CD4-positive, alpha-beta T cell treated with Interleukin-21 for 1 hour (primary cell): ENCODE results near the gene ITGA8.
"Not testable (repeated sequence)": the region's sequence is repeated elsewhere in the genome, so short reads cannot be mapped to it uniquely, and the experiment has no call there.

Experiments
- DNase-seq: peaks from one replicate; pipeline ENCODE4 v3.0.0-alpha.2; 2020

ITGA8 gene

DNA sequence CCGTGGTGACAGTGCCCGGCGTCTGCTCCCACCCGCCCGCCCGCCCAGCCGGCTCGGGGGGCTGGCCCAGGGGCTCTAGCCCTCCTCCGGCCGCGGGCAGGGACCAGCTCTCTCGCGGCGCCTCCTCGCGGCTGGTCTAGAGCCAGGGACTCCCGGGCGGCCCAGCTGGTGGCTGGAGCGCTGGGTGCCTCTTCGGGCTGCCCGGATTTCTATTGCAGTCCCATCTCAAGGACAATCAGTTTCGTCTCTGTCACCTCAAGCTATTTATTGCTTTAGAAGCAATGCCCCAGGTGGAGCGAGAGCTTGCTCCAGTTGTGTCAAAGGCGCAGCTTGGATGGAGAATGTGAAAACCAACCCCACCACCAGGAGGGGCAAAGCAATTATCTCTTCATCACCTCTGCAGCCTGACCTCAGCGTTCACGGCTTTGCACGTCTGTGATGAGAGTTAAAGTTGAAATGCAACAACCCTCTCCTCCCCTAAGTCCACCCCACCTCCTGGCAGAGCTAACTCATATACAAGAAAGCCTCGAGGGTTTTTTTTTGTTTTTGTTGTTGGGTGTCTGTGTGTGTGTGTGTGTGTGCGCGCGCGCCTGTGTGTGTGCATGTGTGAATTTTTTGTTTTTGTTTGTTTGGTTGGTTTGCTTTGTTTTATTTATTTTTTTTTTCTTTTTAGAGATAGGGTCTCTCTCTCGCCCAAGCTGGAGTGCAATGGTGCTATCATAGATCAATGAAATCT is at the start of gene ITGA8:
TSS of gene ITGA8 (minus strand) at position 24 of the 736 bp plus-strand sequence. CDS start 151 bp downstream, outside the sequence.
- DNase-seq = no peak

DNA sequence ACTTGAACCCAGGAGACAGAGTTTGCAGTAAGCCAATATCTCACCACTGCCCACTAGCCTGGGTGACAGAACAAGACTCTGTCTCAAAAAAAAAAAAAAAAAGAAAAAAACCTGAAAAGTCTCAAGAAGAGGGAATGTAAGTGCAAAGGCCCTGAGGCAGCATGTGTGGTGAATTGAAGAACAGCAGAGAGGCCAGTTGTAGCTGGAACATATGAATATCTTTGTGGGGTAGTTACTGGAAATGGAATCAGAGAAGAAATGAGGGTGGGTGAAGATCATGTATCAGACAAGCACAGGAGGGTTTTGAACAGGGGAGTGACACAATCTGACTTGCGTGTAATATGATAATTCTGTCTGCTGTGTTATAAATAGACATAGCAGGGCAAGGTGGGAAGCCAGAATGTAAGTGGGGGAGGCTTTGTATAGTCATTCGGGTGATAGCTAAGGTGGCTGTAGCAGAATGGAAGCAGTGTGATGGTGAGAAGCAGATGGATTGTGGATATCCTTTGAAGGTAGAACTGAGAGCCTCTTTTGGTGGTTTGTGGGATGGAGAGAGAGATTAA is 45.3 kb upstream of the ITGA8 start:
- no peak for DNase-seq

DNA sequence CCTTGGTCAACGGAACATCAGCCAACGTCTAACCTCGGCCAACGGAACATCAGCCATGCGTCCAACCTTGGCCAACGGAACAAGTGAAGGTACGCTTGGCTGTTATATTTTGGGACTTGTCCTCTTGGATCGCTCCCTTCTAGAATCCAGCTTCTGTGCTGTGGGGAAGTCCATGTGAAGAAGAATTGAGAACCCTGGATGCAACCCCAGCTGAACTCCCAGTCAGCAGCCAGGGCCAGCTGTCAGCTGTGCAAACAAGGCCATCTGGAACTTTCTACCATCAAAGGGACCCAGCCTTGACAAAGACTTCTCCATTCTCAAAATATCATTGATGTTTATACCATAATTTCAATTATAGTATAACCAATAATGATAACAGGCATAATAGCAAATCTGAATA is 43.3 kb upstream of the ITGA8 start:
- no peak for DNase-seq

DNA sequence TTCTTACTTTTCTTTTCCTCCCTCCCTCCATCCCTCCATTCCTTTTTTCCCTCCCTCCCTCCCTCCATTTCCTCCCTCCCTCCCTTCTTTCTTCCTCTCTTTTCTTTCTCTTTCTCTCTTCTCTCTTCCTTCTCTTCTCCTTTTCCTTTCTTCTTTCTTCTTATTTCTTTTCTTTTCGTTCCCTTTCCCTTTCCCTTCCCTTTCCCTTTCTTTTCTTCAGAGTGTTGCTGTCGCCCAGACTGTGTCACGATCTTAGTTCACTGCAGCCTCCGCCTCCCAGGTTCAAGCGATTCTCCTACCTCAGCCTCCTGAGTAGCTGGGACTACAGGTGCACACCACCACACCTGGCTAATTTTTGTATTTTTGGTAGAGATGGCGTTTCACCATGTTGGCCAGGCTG is 42.5 kb upstream of the ITGA8 start:
- DNase-seq = not testable (repeated sequence)

DNA sequence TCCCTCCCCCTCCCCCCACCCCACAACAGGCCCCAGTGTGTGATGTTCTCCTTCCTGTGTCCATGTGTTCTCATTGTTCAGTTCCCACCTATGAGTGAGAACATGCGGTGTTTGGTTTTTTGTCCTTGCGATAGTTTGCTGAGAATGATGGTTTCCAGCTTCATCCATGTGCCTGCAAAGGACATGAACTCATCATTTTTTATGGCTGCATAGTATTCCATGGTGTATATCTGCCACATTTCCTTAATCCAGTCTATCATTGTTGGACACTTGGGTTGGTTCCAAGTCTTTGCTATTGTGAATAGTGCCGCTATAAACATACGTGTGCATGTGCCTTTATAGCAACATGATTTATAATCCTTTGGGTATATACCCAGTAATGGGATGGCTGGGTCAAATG is 41.5 kb upstream of the ITGA8 start:
- DNase-seq = not testable (repeated sequence)

DNA sequence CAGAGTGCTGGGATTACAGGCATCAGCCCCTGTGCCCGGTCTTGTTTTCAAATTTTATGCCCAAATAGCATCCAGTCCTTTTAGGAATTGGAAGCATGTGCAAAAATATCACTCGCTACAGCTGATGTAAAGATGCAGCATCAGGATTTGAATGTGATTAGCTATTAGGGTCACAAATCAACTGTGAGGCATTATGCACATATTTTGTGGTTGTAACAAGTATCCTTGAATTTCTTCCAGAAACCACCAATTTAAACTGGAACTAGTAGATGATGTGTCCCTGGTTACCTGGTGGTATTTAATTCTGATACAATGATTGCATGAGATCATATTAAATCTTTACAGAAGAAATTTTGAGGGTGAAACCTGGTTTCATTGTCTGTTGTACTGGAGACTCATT is 41.0 kb upstream of the ITGA8 start:
- DNase-seq = no peak

DNA sequence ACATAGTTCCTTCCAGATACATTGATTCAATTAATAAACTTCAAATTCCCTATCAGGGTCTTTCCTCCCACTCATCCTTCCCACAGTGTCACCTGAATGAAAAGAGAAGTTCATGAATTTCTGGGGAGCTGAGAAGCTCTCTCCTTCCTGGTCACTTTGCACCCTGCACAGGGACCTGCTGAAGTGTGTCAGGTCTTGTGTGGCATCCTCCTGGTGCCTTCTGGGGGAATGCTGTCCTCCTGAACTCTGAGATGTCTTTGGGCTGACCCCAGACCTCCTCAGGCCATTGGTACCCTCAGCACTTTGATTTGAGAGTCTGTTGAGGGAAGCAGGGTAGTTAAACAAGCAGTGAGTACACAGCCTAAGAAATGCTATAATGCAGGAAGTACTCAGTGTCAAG is 39.5 kb upstream of the ITGA8 start:
- DNase-seq = no peak

DNA sequence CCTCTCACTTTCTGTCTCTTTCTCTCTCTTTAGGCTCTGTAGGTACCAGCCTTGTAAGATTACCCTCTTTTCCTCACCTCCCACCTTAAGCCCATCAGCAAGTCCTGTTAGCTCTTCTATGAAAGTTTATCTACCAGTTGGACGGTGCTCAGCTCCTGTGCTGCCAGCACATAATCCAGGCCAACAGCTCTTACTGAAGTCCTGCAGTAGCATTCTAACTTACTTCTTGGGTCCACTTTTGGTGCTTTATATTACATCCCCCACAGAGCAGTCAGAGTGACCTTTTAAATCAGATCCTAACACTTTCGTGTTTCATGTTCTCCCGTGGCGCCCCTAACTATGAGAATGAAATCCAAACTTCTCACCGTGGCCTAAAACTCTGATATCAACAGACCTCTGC is 38.9 kb upstream of the ITGA8 start:
- DNase-seq = no peak

DNA sequence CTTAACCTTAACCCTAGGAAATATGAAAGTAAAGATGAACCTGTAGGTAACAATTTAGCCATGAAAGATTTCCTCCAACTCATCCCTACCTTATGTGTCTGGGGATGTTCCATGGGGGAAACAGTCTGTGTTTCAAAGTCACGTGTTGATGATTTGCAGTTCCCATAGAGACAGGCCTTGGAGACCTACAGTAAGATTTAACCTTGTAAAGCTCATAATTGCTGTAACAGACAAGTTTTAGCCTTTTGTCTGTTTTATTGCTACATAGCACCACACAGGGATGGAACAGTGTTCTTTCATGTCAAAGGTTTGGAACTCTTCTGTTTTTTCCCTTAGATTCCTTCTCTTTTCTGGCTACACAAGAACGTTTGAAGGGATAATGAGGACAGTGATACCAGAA is 35.2 kb upstream of the ITGA8 start:
- DNase-seq = no peak

DNA sequence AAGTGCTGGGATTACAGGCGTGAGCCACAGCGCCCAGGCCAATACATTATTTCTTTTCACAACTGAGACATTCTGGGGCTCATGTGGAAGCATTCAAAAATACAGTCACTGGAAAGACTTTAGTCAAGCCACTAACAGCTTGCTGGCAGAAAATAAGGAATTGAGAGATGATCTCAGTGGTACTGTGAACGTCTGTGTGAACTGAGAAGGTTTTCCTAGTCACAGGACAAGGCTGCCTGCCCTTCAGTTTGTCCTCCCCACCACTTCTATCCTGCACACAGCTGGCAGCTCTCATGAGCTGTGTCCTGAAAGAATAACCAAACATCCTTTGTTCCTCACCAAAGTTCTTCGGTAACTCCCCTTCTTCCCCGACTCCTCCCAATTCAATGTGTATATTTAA is 31.3 kb upstream of the ITGA8 start:
- DNase-seq = no peak

DNA sequence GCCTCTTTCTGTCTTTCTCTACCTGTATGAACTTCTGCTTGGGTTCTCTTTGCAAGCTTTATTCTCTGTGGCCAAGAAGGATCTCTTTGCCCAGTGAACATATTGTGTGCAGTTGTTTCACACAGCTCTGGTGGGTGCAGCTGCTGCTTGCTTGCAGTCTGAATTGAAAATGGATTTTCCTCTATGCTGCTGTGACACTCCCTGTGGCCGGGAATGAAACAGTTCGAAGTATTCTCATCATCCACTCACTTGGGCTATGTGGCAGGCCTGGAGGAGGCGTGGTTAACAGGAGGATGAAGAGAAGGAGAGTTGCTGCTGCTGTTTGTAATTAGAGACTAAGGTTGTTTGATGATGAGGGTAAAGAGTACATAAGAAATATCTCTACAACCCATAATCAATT is 28.4 kb upstream of the ITGA8 start:
- no peak for DNase-seq

DNA sequence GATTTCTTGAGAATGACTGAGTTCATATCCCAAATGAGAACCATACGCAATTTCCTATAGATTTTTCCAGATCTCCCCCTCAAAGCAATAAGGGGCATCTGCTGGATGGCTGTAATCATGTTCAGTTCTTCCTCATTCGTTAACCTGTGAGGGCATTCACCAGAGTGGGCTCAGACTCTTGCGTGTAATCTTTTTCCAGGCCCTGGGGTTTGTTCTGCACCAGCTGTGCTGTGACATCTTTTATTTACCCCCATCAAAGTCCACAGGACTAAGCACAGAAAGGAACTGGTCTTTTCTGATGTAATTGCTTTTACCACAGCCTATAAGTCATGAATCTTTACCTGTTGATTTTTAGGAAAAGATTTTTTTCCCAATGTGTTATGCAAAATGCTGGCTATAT is 27.9 kb upstream of the ITGA8 start:
- DNase-seq = no peak

DNA sequence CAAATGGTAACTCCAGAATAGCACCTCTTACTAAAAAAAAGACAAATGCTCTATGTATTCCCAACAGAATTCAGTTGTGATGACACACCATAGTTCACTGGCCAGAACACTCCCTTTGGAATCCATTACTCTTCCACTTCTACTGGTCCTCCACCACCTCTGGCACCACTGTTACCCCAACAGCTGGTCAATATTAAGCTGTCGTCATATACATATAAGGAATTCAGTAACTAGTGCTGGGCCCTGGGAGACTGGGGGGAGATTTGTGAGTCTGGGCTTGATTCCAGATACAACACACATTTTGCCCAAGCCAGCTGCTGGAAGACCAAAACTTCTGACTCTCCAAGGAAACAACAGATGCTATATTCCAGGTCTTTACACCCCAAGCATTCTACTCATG is 26.0 kb upstream of the ITGA8 start:
- DNase-seq = no peak

DNA sequence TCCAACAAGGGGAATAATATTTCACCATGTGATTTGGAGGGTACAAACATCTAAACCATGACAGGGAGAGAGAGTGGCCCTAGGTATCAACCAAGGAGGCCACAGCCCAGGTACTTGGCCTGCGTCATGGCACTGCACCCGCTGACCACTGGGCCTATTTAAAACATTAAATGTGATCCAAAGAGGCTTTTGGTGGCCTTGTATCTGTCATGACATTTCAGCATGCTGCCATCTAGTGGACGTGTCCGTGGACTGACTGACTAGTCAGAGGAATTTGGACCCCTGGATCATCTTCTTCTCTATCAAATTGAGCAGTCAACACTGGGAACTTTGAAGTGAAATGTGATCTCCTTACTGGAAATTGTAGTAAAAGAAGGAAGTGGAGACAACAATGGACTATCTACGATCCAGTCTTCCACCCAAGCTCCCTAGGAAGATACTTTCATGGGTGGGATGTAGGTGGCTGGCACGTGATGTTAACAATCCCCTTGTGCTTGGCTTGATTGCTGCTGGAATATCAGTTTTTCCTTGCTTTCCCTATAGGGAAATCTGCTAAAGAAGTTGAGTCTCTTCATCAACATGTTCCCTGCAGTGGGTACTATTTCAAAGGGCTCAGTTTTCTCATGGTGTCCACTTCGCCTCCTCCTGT is 24.6 kb upstream of the ITGA8 start:
- DNase-seq = peak; percentile 28

DNA sequence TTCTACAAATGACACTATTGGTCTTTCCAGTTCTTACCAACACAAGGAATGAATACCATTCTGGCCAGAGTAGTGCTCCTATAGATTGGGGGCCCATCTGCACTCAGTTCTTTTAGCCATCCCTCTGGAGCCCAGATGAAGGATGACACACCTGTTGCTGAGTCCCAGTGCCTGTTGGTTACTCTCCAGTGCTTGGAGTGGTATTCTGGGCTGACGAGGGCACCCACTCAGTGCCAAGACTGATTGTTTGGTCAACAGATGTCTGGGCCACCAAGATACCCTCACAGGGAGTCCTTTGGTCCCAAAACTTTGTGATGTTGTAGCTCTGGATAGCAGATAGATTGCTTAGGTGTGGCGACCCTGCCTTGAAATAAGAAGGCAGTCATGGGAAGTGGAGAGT is 23.7 kb upstream of the ITGA8 start:
- DNase-seq = no peak

DNA sequence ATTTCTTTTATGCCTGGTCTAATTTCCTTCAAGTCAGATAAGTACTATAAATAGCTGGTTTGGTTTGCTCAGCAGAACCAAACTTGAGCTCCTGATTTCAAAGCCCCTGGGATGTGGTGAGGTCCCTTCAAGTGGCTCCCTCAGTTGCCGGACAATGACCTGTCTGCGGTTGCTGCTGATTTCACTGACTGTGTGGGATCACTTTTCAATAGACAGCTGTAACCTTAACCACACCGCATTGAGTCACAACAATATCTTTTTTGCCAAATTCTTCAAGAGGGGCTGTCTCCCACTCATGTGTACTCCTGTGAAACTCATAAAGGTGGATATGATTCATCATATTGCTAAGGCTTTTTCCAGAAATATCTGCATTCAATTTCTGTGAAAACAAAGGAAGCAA is 23.1 kb upstream of the ITGA8 start:
- no peak for DNase-seq

DNA sequence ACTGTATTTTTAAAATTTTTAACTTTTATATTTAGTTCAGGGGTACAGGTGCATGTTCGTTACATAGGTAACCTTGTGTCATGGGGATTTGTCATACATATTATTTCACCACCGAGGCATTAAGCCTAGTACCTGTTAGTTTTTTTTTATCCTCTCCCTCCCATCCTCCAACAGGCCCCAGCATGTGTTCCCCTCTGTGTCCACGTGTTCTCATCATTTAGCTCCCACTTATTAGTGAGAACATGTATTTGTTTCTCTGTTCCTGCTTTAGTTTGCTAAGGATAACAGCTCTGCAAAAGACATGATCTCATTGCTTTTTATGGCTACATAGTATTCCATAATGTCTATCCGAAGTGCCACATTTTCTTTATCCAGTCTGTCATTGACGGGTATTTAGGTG is 22.4 kb upstream of the ITGA8 start:
- DNase-seq = no peak

DNA sequence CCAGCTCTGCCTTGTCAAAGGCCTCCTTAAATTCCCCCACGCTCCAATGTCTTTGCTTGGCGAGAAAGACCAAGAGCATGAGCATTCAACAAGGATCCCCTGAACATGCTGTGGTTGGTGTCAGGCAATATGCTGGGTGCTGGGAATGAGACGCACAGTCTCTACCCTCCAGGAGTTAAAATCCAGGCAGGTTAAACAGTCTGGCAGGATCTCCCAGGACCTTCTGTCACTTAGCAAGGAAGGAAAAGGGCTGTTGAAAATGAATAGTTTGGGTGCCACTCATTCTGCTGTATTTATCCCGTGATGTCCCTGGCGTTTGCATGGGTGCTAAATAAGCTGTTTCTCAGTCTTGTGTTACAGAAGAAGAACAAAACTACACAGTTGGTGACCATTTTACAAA is 21.9 kb upstream of the ITGA8 start:
- no peak for DNase-seq

DNA sequence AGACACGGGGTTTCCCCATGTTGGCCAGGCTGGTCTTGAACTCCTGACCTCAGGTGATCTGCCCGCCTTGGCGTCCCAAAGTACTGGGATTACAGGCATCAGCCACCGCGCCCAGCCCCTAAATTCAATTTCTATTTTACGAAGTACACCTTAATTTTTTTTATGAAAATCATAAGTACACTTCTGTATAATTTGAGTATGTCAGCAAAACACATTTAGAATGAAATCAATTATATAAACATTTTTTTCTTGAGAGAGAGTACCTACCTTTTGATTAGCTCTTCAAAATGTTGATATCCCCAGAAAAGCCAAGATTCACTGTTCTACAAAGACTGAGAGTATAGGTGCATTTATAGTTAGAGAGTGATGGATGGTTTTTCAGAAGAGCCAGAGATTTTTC is 20.5 kb upstream of the ITGA8 start:
- DNase-seq = no peak

DNA sequence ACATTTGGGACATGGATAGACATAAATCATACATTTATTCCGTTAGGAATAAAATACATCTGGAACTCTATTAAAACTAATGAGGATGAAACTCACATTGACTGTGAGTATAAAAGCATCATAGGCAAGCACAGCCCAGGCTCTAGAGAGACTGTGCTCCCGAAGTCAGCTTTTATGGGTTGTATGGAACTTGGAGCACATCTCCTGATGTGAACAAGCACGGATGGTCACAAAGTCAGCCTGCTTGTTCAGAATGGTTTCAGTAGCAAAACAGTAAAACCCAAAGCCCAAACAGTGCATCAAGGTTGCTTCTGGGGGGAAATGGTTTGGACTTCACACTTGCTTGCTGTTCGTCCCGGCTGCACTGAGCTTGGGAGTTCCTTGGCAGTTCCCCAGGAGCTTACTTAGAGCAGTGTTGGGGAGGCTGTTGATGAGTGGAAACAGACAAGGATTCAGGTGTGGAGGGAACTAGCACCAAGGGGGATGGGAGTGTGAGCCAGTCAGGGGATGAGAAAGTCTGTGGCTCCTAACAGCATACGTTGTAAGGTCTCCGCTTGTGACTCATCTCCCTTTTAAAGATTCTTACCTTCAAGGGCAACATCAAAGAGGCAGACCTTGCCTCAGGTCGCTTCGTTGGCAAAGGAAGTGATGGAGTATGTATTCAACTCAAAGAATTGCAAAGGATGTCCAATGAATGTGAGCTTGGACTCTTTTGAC is 19.7 kb upstream of the ITGA8 start:
- DNase-seq = no peak

DNA sequence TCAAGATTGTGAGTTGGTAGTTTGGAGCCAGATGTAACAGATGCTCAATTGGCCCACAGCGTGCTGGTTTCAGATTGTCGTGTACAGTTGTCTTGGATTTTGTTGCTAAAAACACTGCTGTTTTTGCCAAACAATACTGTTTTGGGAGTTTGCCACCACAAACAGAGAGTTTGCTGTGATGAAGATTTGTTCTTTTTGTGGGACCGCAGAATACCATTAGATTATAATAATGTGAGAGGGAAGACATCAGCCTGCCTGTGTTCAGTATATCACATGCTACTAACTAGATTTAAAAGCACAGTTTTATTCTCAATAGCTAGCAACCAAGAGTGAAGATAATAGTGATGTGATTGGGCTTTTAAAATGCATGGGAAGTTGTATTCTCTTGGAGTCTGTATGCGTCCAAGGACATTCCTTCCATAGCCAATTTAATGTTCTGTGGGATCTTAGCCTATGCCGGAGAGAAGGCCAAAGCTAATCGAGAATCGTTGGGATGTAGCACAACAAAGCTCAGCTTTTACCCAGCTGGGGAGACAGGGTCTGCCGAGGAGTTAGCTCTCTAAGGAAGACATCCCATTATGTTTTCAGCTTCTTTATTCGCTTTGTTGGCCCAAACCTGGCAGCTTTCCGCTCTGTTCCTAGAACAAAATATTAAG is 18.7 kb upstream of the ITGA8 start:
- no peak for DNase-seq

DNA sequence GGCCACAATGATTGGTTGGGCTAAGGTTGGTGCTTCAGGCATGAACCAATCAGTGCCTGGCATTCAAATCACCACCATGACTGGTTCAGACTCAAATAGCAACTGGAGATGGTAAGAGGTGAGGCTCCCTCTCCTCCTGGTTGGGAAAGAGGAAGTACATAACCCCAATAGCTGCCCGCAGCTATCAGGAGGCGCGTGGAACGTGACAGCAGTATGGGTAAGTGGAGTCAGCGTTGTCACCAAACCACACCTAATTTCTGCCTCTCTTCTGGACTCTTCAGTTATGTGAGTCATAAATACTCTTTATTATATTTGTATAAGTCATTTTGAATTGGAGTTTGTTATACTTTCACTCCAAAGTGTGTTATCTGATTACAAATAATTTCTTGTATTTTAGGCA is 17.9 kb upstream of the ITGA8 start:
- no peak for DNase-seq

DNA sequence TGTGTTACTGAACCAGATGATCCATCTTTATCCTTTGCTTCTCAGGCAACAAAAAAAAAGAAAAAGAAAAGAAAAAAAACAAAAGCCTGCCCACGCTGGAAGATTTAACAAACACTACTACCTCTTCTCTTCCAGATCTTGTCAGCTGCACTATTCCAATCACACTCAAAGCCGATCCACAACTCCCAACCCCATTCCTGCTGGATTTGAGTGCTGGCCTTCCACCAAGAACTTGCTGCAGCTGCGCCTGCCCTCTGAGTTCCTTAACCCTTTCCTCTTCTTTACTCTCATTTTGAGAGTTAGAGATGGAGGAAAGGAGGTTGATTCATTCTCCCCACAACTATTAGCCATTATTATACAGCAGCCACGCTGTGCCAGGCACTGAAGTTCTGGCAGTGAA is 16.0 kb upstream of the ITGA8 start:
- DNase-seq = no peak
